IMR-90 (cell line): ENCODE measurements around the gene SFSWAP. TPM values are rescaled to one million over a fixed set of nuclear protein-coding genes. Genes with fewer than 3 reads are reported as not detected.

ENCODE experiments used
- ATAC-seq: fragments of 200-7000 bp; cut with Tn5 transposase; 2 replicates; pipeline ENCODE4 v1.9.1; 2020; ENCODE audit warnings: low read depth, mild to moderate bottlenecking, moderate library complexity
- BruUV-seq: library from RNA; stranded (reverse); fragments of 400-500 nt; replicated peaks from 2 replicates; lab custom pipeline; 2021; lab: Mats Ljungman, UMichigan
- CTCF ChIA-PET: fragments of 300-600 bp; formaldehyde crosslinking; extraction: SDS; loops from one replicate; lab custom pipeline; 2021; ENCODE audit warnings: antibody characterized with exemption; lab: Yijun Ruan, JAX
- POLR2A ChIA-PET: fragments of 300-600 bp; sonication (Branson Sonifier 250); formaldehyde crosslinking; loops from one replicate; lab custom pipeline; 2022; ENCODE audit warnings: antibody characterized with exemption; ENCODE audit not compliant: unreplicated experiment; lab: Charles Lee
- DNase-seq: peaks from one replicate; pipeline ENCODE4 v3.0.0; 2013
- H2AFZ ChIP-seq: replicated peaks from 2 replicates; pipeline ENCODE3; 2013; ENCODE audit warnings: low read length, mild to moderate bottlenecking; ENCODE audit not compliant: poor library complexity
- H2AK5ac ChIP-seq: 2 replicates; pipeline ENCODE4 v1.6.1; 2013; ENCODE audit warnings: low read depth, low read length, inconsistent platforms
- H2AK9ac ChIP-seq: replicated peaks from 2 replicates; pipeline ENCODE3; 2013; ENCODE audit warnings: mild to moderate bottlenecking, low read depth, low read length, moderate library complexity; ENCODE audit not compliant: poor library complexity
- H2BK120ac ChIP-seq: 2 replicates; pipeline ENCODE4 v1.6.1; 2013; ENCODE audit warnings: low read depth, low read length, inconsistent platforms
- H2BK15ac ChIP-seq: 3 replicates; pipeline ENCODE4 v1.6.1; 2013; ENCODE audit warnings: low read depth, low read length, inconsistent platforms
- H2BK20ac ChIP-seq: 2 replicates; pipeline ENCODE4 v1.6.1; 2013; ENCODE audit warnings: low read depth, mild to moderate bottlenecking, inconsistent platforms, low read length, moderate library complexity
- H2BK5ac ChIP-seq: 2 replicates; pipeline ENCODE4 v1.6.1; 2013; ENCODE audit warnings: mild to moderate bottlenecking, low read depth, low read length, inconsistent platforms; ENCODE audit not compliant: poor library complexity, severe bottlenecking
- H3K14ac ChIP-seq: replicated peaks from 2 replicates; pipeline ENCODE4 v1.6.1; 2013; ENCODE audit warnings: low read depth, low read length, inconsistent platforms
- H3K18ac ChIP-seq: 2 replicates; pipeline ENCODE4 v1.6.1; 2013; ENCODE audit warnings: low read depth, low read length, control low read depth
- H3K23ac ChIP-seq: 2 replicates; pipeline ENCODE4 v1.6.1; 2013; ENCODE audit warnings: low read depth, low read length, inconsistent platforms
- H3K27ac ChIP-seq: 2 replicates; pipeline ENCODE4 v1.5.1; 2013; ENCODE audit warnings: mild to moderate bottlenecking, control low read depth, low read length; ENCODE audit not compliant: insufficient read depth
- H3K27me3 ChIP-seq: 2 replicates; pipeline ENCODE4 v1.6.1; 2013; ENCODE audit warnings: low read length; ENCODE audit not compliant: control insufficient read depth, insufficient read depth
- H3K36me3 ChIP-seq: 2 replicates; pipeline ENCODE4 v1.6.1; 2013; ENCODE audit warnings: low read length, mixed read lengths; ENCODE audit not compliant: control insufficient read depth, insufficient read depth
- H3K4ac ChIP-seq: 2 replicates; pipeline ENCODE4 v1.6.1; 2013; ENCODE audit warnings: low read depth, low read length, inconsistent platforms
- H3K4me1 ChIP-seq: 2 replicates; pipeline ENCODE4 v1.6.1; 2013; ENCODE audit warnings: low read length, mixed read lengths; ENCODE audit not compliant: control insufficient read depth, insufficient read depth
- H3K4me2 ChIP-seq: 2 replicates; pipeline ENCODE4 v1.6.1; 2013; ENCODE audit warnings: low read depth, mild to moderate bottlenecking, control low read depth, low read length, moderate library complexity
- H3K4me3 ChIP-seq: 2 replicates; pipeline ENCODE4 v1.5.1; 2013; ENCODE audit warnings: low read depth, mild to moderate bottlenecking, control low read depth, low read length, moderate library complexity; ENCODE audit not compliant: insufficient read depth
- H3K56ac ChIP-seq: 2 replicates; pipeline ENCODE4 v1.6.1; 2013; ENCODE audit warnings: low read length, inconsistent platforms; ENCODE audit not compliant: insufficient read depth; ENCODE audit errors: extremely low read depth
- H3K79me1 ChIP-seq, 2 experiments: 2 replicates each; pipeline ENCODE4 v1.6.1; 2013; ENCODE audit warnings: low read length in 2 of 2, inconsistent platforms in 1 of 2, low read depth in 1 of 2
- H3K9ac ChIP-seq: 2 replicates; pipeline ENCODE4 v1.6.1; 2013; ENCODE audit warnings: low read depth, low read length, control low read depth
- H3K9me1 ChIP-seq: 2 replicates; pipeline ENCODE4 v1.6.1; 2013; ENCODE audit warnings: low read length, inconsistent platforms; ENCODE audit not compliant: insufficient read depth
- H3K9me3 ChIP-seq: 2 replicates; pipeline ENCODE4 v1.6.1; 2013; ENCODE audit warnings: low read length; ENCODE audit not compliant: control insufficient read depth, insufficient read depth
- H4K20me1 ChIP-seq: 2 replicates; pipeline ENCODE4 v1.6.1; 2013; ENCODE audit warnings: low read length, inconsistent platforms; ENCODE audit not compliant: insufficient read depth
- H4K5ac ChIP-seq: 2 replicates; pipeline ENCODE4 v1.6.1; 2013; ENCODE audit warnings: mild to moderate bottlenecking, low read depth, low read length, control low read depth
- H4K8ac ChIP-seq, 2 experiments: 2 replicates each; pipeline ENCODE4 v1.6.1; 2013; ENCODE audit warnings: low read depth in 2 of 2, low read length in 2 of 2, control low read depth in 1 of 2, inconsistent platforms in 1 of 2
- H4K91ac ChIP-seq: 2 replicates; pipeline ENCODE4 v1.6.1; 2013; ENCODE audit warnings: low read depth, low read length, inconsistent platforms; ENCODE audit not compliant: insufficient read depth
- BHLHE40 ChIP-seq: fragments of 150-350 bp; IDR thresholded peaks from 2 replicates; pipeline ENCODE4 v1.6.1; 2016; ENCODE audit warnings: mild to moderate bottlenecking, low read depth, low read length
- CEBPB ChIP-seq: IDR thresholded peaks from 2 replicates; pipeline ENCODE4 v1.6.1; 2012; ENCODE audit warnings: low read depth, low read length, improper control_type of control experiment
- CHD1 ChIP-seq: IDR thresholded peaks from 2 replicates; pipeline ENCODE4 v1.6.1; 2012; ENCODE audit warnings: low read depth, low read length, improper control_type of control experiment
- CTCF ChIP-seq: conservative IDR thresholded peaks from 2 replicates; pipeline ENCODE4 v1.5.1; 2012; ENCODE audit warnings: mild to moderate bottlenecking, low read depth, low read length, improper control_type of control experiment
- ELK1 ChIP-seq: fragments of 150-350 bp; IDR thresholded peaks from 2 replicates; pipeline ENCODE4 v1.6.1; 2016; ENCODE audit warnings: low read depth, mild to moderate bottlenecking, low read length, moderate library complexity, borderline replicate concordance
- FOS ChIP-seq: fragments of 150-350 bp; IDR thresholded peaks from 2 replicates; pipeline ENCODE4 v1.6.1; 2016; ENCODE audit warnings: low read depth, low read length
- MAFK ChIP-seq: IDR thresholded peaks from 2 replicates; pipeline ENCODE4 v1.6.1; 2012; ENCODE audit warnings: low read depth, low read length, improper control_type of control experiment
- MAZ ChIP-seq: IDR thresholded peaks from 2 replicates; pipeline ENCODE4 v1.6.1; 2012; ENCODE audit warnings: low read depth, mild to moderate bottlenecking, low read length, improper control_type of control experiment, moderate library complexity, borderline replicate concordance
- MXI1 ChIP-seq: IDR thresholded peaks from 2 replicates; pipeline ENCODE4 v1.6.1; 2012; ENCODE audit warnings: low read depth, mild to moderate bottlenecking, low read length, moderate library complexity, borderline replicate concordance
- NFE2L2 ChIP-seq: fragments of 150-350 bp; IDR thresholded peaks from 2 replicates; pipeline ENCODE4 v1.6.1; 2016; ENCODE audit warnings: low read depth, mild to moderate bottlenecking, low read length
- POLR2A ChIP-seq: IDR thresholded peaks from 2 replicates; pipeline ENCODE4 v1.6.1; 2012; ENCODE audit warnings: mild to moderate bottlenecking, low read depth, low read length
- RAD21 ChIP-seq: IDR thresholded peaks from 2 replicates; pipeline ENCODE4 v1.6.1; 2012; ENCODE audit warnings: low read length, improper control_type of control experiment
- RCOR1 ChIP-seq: IDR thresholded peaks from 2 replicates; pipeline ENCODE4 v1.6.1; 2012; ENCODE audit warnings: mild to moderate bottlenecking, low read length, improper control_type of control experiment; ENCODE audit not compliant: insufficient replicate concordance
- RFX5 ChIP-seq: IDR thresholded peaks from 2 replicates; pipeline ENCODE4 v1.8.0; 2012; ENCODE audit warnings: low read depth, mild to moderate bottlenecking, low read length, moderate library complexity
- SMC3 ChIP-seq: fragments of 150-350 bp; IDR thresholded peaks from 2 replicates; pipeline ENCODE4 v1.6.1; 2016; ENCODE audit warnings: low read depth, mild to moderate bottlenecking, antibody characterized with exemption, low read length, moderate library complexity
- USF2 ChIP-seq: fragments of 150-350 bp; IDR thresholded peaks from 2 replicates; pipeline ENCODE4 v1.6.1; 2017; ENCODE audit warnings: mild to moderate bottlenecking, antibody characterized with exemption, low read length, low read depth
- WGBS, 2 experiments: methylation state at CpG; one replicate each; pipeline versions ENCODE4 v1.1.5 to v1.1.7; 2013; ENCODE audit warnings: missing lambda C conversion rate in 2 of 2; ENCODE audit not compliant: insufficient read length in 1 of 2; ENCODE audit errors: extremely low coverage in 2 of 2; 5-methylcytosine and 5-hydroxymethylcytosine counted together
- dilution Hi-C: fragments of 300-500 bp; cut with HindIII; formaldehyde crosslinking; loops from one replicate; pipeline ENCODE4 v1.14.3; 2018; ENCODE audit warnings: low sequenced_read_pairs; ENCODE audit not compliant: unreplicated experiment
- in situ Hi-C: fragments of 300-500 bp; cut with MboI; formaldehyde crosslinking; loops from 3 replicates; pipeline ENCODE4 v1.14.3; 2019; ENCODE audit warnings: low sequenced_read_pairs, inconsistent platforms, mixed read lengths
- intact Hi-C: fragments of 100-400 bp; cut with micrococcal nuclease; formaldehyde crosslinking; loops from 2 replicates; pipeline ENCODE4 v1.10.0; 2022
- polyA plus RNA-seq, 3 experiments: library from polyadenylated mRNA; depleted of rRNA; stranded (reverse); fragments of >200 nt; gene quantifications; 2 replicates each; pipeline ENCODE4 v1.2.3, GENCODE V29; 2012; ENCODE audit warnings: low replicate concordance in 1 of 3
- total RNA-seq: library from RNA; depleted of rRNA; stranded (reverse); fragments of >200 nt; gene quantifications from 2 replicates; pipeline ENCODE4 v1.2.3, GENCODE V29; 2012

SFSWAP gene
- total and polyA plus RNA-seq, 2 of the 4 experiments (the other 2 are of a cell fraction), result 19.7 to 22.4 TPM

GRCh38 chr12:131796411-131796736, 85.5 kb downstream of the SFSWAP start:
- H3K18ac ChIP-seq, result no peak overlapping the region
- POLR2A ChIA-PET, result no interaction called here
- dilution Hi-C loops (no loop called here), intact Hi-C loops (no loop called here), in situ Hi-C loops (no loop called here)
- H4K8ac ChIP-seq, result no peak overlapping the region
- H3K27ac ChIP-seq, result no peak overlapping the region
- H3K23ac ChIP-seq, result no peak overlapping the region
- 100% methylated on average over 4 of the region's 6 CpGs; no CpG with 5 or more reads in 1 of the 2 experiments for WGBS, 2 experiments
- no peak overlapping the region for H3K9ac ChIP-seq
- ATAC-seq (no peak), DNase-seq (no peak)
- no peak overlapping the region for H2AK9ac ChIP-seq
- no peaks in the 10 kb centered on the region for H4K20me1 ChIP-seq
- peaks cover 5% of the 10 kb centered on the region; the same call in 1 of the 2 replicates for H3K9me1 ChIP-seq
- H3K9me3 ChIP-seq, result no peaks in the 10 kb centered on the region
- H4K91ac ChIP-seq, result no peak overlapping the region
- H3K4me3 ChIP-seq, result no peak overlapping the region
- BruUV-seq, result no TSS peak
- no peak overlapping the region for H2AK5ac ChIP-seq
- no peak overlapping the region for H4K5ac ChIP-seq
- no peak overlapping the region for H3K14ac ChIP-seq
- no peak overlapping the region for H2AFZ ChIP-seq
- no peak overlapping the region for H2BK20ac ChIP-seq
- no peak overlapping the region for H2BK120ac ChIP-seq
- no peak overlapping the region for H3K4me2 ChIP-seq
- H3K4ac ChIP-seq, result no peak overlapping the region
- no peak overlapping the region for H3K56ac ChIP-seq
- TF ChIP-seq BHLHE40, result no peak
- TF ChIP-seq RFX5, result no peak
- no peak for TF ChIP-seq CHD1
- TF ChIP-seq ELK1, result no peak
- no peak for TF ChIP-seq CEBPB
- no peak for TF ChIP-seq FOS
- TF ChIP-seq MAFK, result no peak
- no peak for TF ChIP-seq USF2
- no peak for TF ChIP-seq RCOR1
- TF ChIP-seq POLR2A, result no peak
- no peak for TF ChIP-seq CTCF
- TF ChIP-seq NFE2L2, result no peak
- no peak for TF ChIP-seq MAZ
- TF ChIP-seq SMC3, result no peak
- TF ChIP-seq MXI1, result no peak
- TF ChIP-seq RAD21, result no peak
- H3K79me1 ChIP-seq, result peaks cover 5 to 11% of the 10 kb centered on the region in 2 experiments; a peak in 2 of 4 replicates
- no peaks in the 10 kb centered on the region for H3K4me1 ChIP-seq
- H2BK15ac ChIP-seq, result no peak overlapping the region
- no peak overlapping the region for H2BK5ac ChIP-seq
- H3K27me3 ChIP-seq, result no peaks in the 10 kb centered on the region
- CTCF ChIA-PET, result interaction anchor here (0.9 kb wide), 1 partner anchor 15 kb away, joined by 3 read pairs; no protein-coding TSS in a partner anchor
- peaks cover 47% of the 10 kb centered on the region for H3K36me3 ChIP-seq
